Epithelial cell of esophagus (primary cell): ENCODE data around the gene ZSCAN5C.
A peak's percentile ranks its signal among the peaks of the same experiment; 100 is the strongest.

ENCODE experiments used
- DNase-seq: peaks from one replicate; pipeline ENCODE4 v3.0.0; 2010; ENCODE audit warnings: low read depth
- H3K4me3 ChIP-seq: 2 replicates; pipeline ENCODE4 v1.5.1; 2011; ENCODE audit warnings: mild to moderate bottlenecking, low read length, control low read depth
- TF ChIP-seq, protein P1 (sequence below): IDR thresholded peaks from 2 replicates; pipeline ENCODE4 v1.5.1; 2011; ENCODE audit warnings: low read depth, mild to moderate bottlenecking, low read length, control low read depth, inconsistent platforms; ENCODE audit not compliant: insufficient read depth; ENCODE audit errors: missing control alignments

Gene ZSCAN5C

DNA sequence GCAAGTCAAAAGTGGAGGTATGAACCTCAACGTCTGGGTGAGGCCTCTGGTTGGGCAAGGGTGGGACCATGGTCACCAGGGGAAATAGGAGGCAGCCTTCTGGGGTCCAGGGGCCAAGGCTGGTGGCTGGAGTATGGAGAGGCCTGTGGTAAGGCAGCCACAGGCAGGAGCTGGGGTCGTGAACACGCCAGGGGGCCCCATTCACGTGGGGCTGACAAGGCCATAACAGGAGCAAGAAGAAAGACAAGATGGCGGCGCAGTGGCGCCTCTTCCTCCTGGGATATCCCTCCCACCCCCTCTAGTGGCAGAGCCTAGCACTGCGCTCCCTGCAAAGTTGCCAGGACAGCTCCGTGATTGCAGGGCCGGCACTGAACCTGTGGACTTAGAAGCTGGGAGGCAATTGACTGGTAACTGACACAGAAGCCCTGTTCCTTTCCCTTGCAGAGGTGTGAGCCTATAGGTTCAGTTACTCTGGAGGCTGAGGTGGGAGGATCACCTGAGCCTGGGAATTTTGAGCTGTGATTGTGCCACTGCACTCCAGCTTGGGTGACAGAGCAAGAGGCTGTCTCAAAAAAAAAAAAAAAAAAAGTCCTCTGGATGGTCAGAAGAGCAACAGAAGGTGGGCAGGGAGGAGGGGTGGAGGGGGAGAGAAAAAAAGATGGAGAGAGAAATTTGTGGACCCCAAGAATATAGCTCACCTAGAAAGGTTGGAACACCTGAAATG lies 50.8 kb downstream of the ZSCAN5C start:
- no peak overlapping the region for H3K4me3 ChIP-seq
- TF ChIP-seq, protein P1, sequence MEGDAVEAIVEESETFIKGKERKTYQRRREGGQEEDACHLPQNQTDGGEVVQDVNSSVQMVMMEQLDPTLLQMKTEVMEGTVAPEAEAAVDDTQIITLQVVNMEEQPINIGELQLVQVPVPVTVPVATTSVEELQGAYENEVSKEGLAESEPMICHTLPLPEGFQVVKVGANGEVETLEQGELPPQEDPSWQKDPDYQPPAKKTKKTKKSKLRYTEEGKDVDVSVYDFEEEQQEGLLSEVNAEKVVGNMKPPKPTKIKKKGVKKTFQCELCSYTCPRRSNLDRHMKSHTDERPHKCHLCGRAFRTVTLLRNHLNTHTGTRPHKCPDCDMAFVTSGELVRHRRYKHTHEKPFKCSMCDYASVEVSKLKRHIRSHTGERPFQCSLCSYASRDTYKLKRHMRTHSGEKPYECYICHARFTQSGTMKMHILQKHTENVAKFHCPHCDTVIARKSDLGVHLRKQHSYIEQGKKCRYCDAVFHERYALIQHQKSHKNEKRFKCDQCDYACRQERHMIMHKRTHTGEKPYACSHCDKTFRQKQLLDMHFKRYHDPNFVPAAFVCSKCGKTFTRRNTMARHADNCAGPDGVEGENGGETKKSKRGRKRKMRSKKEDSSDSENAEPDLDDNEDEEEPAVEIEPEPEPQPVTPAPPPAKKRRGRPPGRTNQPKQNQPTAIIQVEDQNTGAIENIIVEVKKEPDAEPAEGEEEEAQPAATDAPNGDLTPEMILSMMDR, result peak; percentile 98
- DNase-seq, result peak; percentile 86

DNA sequence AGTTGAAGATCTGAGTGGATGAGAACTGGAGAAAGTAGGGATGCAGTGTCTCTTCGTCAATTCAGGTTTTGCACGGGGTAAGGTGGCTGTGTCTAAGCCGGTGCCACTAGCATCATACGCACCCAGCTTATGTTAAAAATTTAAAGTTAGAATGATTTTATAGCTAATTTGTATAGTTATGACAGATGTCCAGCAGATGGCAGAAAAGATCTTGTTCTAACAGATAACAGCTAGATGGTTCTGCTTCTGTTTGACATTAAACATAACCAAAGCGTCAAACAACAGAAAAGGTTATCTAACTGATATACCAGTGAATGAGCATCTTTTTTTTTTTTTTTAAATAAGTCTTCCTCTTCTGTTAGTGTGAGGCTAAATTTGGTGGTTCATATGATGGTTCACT lies 51.7 kb downstream of the ZSCAN5C start:
- TF ChIP-seq, protein P1, result peak; percentile 48
- no peak overlapping the region for H3K4me3 ChIP-seq
- peak; percentile 76 for DNase-seq

GRCh38 chr19:56258272-56258671 lies 56.2 kb downstream of the ZSCAN5C start:
- DNase-seq, result no peak
- TF ChIP-seq, protein P1, result no peak
- no peak overlapping the region for H3K4me3 ChIP-seq
